ENCODE results near the gene RIMS1.

Gene RIMS1

GRCh38 chr6:71982389-71982788, 96.0 kb downstream of the RIMS1 start:
- no peak overlapping the region for H3K9ac ChIP-seq (ENCODE audit: low read length)
- H3K27ac ChIP-seq (ENCODE audit: low read depth, low read length) = no peak overlapping the region
- H3K79me2 ChIP-seq (ENCODE audit: insufficient read depth, low read length) = no peaks in the 10 kb centered on the region

GRCh38 chr6:71983131-71983530, 96.8 kb downstream of the RIMS1 start:
- TF ChIP-seq EZH2phosphoT487 (conservative IDR thresholded peaks at IDR 0.05; ENCODE audit: low read length) (no peak), CTCF (IDR thresholded peaks at IDR 0.05; ENCODE audit: insufficient read depth, low read length, poor library complexity, severe bottlenecking) (no peak)
- no peaks in the 10 kb centered on the region for H3K9me3 ChIP-seq (ENCODE audit: insufficient read depth, low read length)
- H2AFZ ChIP-seq (ENCODE audit: low read depth, low read length, severe bottlenecking) = no peak overlapping the region
- H3K36me3 ChIP-seq (ENCODE audit: low read length) = no peaks in the 10 kb centered on the region
- no peaks in the 10 kb centered on the region for H3K79me2 ChIP-seq (ENCODE audit: insufficient read depth, low read length)
- H3K27me3 ChIP-seq (ENCODE audit: low read length) = no peaks in the 10 kb centered on the region
- H3K4me3 ChIP-seq (ENCODE audit: insufficient read depth, low read length, poor library complexity, severe bottlenecking) = no peak overlapping the region
- H3K9ac ChIP-seq (ENCODE audit: low read length) = no peak overlapping the region
- no peak overlapping the region for H3K4me2 ChIP-seq (ENCODE audit: low read depth, low read length, poor library complexity, severe bottlenecking)
- H3F3A ChIP-seq (ENCODE audit: insufficient read depth) = no peaks in the 10 kb centered on the region
- no peaks in the 10 kb centered on the region for H4K20me1 ChIP-seq (ENCODE audit: low read depth, low read length)
- no peak overlapping the region for H3K27ac ChIP-seq (ENCODE audit: low read depth, low read length)
- no peaks in the 10 kb centered on the region for H3K9me2 ChIP-seq (replicated peaks; ENCODE audit: insufficient read depth, low read length)

More at GRCh38 chr6:71982389-71982788, 96.0 kb downstream of the RIMS1 start:
- no peaks in the 10 kb centered on the region for H3K9me3 ChIP-seq (ENCODE audit: insufficient read depth, low read length)
- H3K4me3 ChIP-seq (ENCODE audit: insufficient read depth, low read length, poor library complexity, severe bottlenecking) = no peak overlapping the region
- no peak overlapping the region for H3K4me2 ChIP-seq (ENCODE audit: low read depth, low read length, poor library complexity, severe bottlenecking)
- H3K36me3 ChIP-seq (ENCODE audit: low read length) = no peaks in the 10 kb centered on the region
- TF ChIP-seq CTCF (IDR thresholded peaks at IDR 0.05; ENCODE audit: insufficient read depth, low read length, poor library complexity, severe bottlenecking) (no peak), EZH2phosphoT487 (conservative IDR thresholded peaks at IDR 0.05; ENCODE audit: low read length) (no peak)
- H3K9me2 ChIP-seq (replicated peaks; ENCODE audit: insufficient read depth, low read length) = no peaks in the 10 kb centered on the region
- H3K27me3 ChIP-seq (ENCODE audit: low read length) = no peaks in the 10 kb centered on the region
- no peaks in the 10 kb centered on the region for H4K20me1 ChIP-seq (ENCODE audit: low read depth, low read length)
- no peak overlapping the region for H2AFZ ChIP-seq (ENCODE audit: low read depth, low read length, severe bottlenecking)
- H3F3A ChIP-seq (ENCODE audit: insufficient read depth) = no peaks in the 10 kb centered on the region

- Histone ChIP-seq H3K9ac (ENCODE audit: low read length) (no peak overlapping the region), H3K4me3 (ENCODE audit: insufficient read depth, low read length, poor library complexity, severe bottlenecking) (no peak overlapping the region), H3K27ac (ENCODE audit: low read depth, low read length) (no peak overlapping the region), H4K20me1 (ENCODE audit: low read depth, low read length) (no peaks in the 10 kb centered on the region), H3K27me3 (ENCODE audit: low read length) (no peaks in the 10 kb centered on the region), H3K4me2 (ENCODE audit: low read depth, low read length, poor library complexity, severe bottlenecking) (no peak overlapping the region), H3F3A (ENCODE audit: insufficient read depth) (no peaks in the 10 kb centered on the region), H2AFZ (ENCODE audit: low read depth, low read length, severe bottlenecking) (no peak overlapping the region), H3K9me3 (ENCODE audit: insufficient read depth, low read length) (no peaks in the 10 kb centered on the region), H3K36me3 (ENCODE audit: low read length) (no peaks in the 10 kb centered on the region), H3K9me2 (replicated peaks; ENCODE audit: insufficient read depth, low read length) (no peaks in the 10 kb centered on the region), H3K79me2 (ENCODE audit: insufficient read depth, low read length) (no peaks in the 10 kb centered on the region)
- TF ChIP-seq CTCF (IDR thresholded peaks at IDR 0.05; ENCODE audit: insufficient read depth, low read length, poor library complexity, severe bottlenecking) = no peak
- no peak for TF ChIP-seq EZH2phosphoT487 (conservative IDR thresholded peaks at IDR 0.05; ENCODE audit: low read length)
These were observed 108.4 kb downstream of the RIMS1 start for GRCh38 chr6:71994705-71995271.

Measured in SU-DHL-6 (cell line).